ENCODE results near the gene PPIF.

PPIF gene

GRCh38 chr10:79404690-79405131, 57.4 kb downstream of the PPIF start:
- Histone ChIP-seq H3K4me3 (ENCODE audit: low read depth in 1 of 2, low read length in 1 of 2) (no peak overlapping the region), H3K9me3 (no peaks in the 10 kb centered on the region), H3K36me3 (no peaks in the 10 kb centered on the region), H3K27me3 (peaks cover 95% of the 10 kb centered on the region), H3K4me1 (ENCODE audit: control insufficient read depth in 1 of 2, insufficient read depth in 1 of 2, low read depth in 1 of 2, low read length in 1 of 2) (peaks cover 0 to 2% of the 10 kb centered on the region in 2 experiments), H3K27ac (no peak overlapping the region)
- no peak for TF ChIP-seq CTCF (IDR thresholded peaks at IDR 0.05)

Measured in neutrophil (primary cell).